ENCODE measurements around the gene FAR2. TPM values are rescaled to one million over a fixed set of nuclear protein-coding genes. Genes with fewer than 3 reads are reported as not detected.

The FAR2 gene
- total RNA-seq, 2 donors from 2014 or later = 1.0 TPM; not detected in 1

DNA sequence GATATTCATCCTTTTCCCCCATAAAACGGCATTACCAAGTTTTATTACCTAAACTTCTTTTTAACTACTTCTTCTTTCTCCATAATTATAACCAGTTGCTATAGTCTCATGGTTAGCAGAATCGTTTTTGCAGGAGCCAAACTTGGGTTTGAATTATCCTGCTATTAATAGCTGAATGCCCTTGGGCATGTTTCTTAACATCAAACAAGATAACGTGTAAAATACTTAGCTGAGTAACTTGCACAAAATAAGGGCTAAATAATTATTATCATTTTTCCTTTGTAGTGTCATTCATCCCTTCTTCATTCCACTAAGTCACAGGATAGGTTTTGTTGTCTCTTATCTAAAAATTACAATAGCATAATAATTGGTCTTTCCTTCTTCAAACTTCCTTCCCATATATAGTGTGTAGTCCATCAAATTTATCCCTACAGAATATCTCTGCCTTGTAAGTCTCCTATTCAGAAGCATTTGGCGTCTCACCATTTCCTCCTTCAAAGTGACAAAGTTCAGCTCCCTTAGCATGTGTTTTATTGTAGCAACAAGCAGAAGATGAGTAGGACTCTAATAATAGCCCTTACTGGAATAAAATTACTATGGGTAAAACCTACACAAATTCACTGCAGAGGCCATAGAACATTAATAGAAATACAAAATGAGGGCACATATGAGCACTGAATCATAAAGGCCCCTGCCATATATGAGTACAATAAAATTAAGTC is 63.8 kb downstream of the FAR2 start:
- WGBS, 2 donors = 36 to 41% methylated on average over 4 of the region's 4 CpGs
- H3K36me3 ChIP-seq (replicated peaks in 1 of 2; ENCODE audit: insufficient read depth in 1 of 2, low read depth in 2 of 2) = no peaks in the 10 kb centered on the region
- no peak overlapping the region for H3K4me3 ChIP-seq
- H3K9me3 ChIP-seq = no peaks in the 10 kb centered on the region
- intact Hi-C loops (cut with DNase I) = no loop called here
- no peak for DNase-seq
- no peak for TF ChIP-seq POLR2A (IDR thresholded peaks at IDR 0.05)
- TF ChIP-seq, protein P1, sequence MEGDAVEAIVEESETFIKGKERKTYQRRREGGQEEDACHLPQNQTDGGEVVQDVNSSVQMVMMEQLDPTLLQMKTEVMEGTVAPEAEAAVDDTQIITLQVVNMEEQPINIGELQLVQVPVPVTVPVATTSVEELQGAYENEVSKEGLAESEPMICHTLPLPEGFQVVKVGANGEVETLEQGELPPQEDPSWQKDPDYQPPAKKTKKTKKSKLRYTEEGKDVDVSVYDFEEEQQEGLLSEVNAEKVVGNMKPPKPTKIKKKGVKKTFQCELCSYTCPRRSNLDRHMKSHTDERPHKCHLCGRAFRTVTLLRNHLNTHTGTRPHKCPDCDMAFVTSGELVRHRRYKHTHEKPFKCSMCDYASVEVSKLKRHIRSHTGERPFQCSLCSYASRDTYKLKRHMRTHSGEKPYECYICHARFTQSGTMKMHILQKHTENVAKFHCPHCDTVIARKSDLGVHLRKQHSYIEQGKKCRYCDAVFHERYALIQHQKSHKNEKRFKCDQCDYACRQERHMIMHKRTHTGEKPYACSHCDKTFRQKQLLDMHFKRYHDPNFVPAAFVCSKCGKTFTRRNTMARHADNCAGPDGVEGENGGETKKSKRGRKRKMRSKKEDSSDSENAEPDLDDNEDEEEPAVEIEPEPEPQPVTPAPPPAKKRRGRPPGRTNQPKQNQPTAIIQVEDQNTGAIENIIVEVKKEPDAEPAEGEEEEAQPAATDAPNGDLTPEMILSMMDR (IDR thresholded peaks at IDR 0.05) = no peak
- no peaks in the 10 kb centered on the region for H3K27me3 ChIP-seq
- no peak for ATAC-seq
- no peak overlapping the region for H3K27ac ChIP-seq
- no peaks in the 10 kb centered on the region for H3K4me1 ChIP-seq

DNA sequence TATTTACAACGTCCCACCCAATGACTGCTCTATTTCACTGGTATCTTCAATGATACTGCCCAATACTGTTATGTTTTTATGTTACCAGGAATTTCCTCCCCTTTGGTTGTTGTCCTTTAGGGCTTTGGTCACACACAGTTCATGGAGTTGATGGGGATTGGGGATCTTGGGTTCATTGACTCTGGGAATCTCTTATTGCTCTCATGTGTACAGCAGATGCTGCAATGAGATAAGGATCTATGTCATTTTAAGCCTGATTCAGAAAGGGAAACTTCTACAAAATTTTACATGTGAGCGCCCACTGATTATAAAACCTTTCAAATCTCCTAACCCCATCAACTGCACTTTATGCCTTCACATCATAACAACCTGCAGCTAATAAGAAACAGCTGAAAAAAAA is 67.2 kb downstream of the FAR2 start:
- DNase-seq (no peak), ATAC-seq (no peak)
- intact Hi-C loops (cut with DNase I) = no loop called here
- Histone ChIP-seq H3K4me1 (no peaks in the 10 kb centered on the region), H3K36me3 (replicated peaks in 1 of 2; ENCODE audit: insufficient read depth in 1 of 2, low read depth in 2 of 2) (no peaks in the 10 kb centered on the region), H3K27ac (no peak overlapping the region), H3K27me3 (no peaks in the 10 kb centered on the region), H3K9me3 (no peaks in the 10 kb centered on the region), H3K4me3 (no peak overlapping the region)
- WGBS, 2 donors = 62% methylated on average over 2 of the region's 2 CpGs
- TF ChIP-seq, protein P1 (IDR thresholded peaks at IDR 0.05) = no peak
- no peak for TF ChIP-seq POLR2A (IDR thresholded peaks at IDR 0.05)

DNA sequence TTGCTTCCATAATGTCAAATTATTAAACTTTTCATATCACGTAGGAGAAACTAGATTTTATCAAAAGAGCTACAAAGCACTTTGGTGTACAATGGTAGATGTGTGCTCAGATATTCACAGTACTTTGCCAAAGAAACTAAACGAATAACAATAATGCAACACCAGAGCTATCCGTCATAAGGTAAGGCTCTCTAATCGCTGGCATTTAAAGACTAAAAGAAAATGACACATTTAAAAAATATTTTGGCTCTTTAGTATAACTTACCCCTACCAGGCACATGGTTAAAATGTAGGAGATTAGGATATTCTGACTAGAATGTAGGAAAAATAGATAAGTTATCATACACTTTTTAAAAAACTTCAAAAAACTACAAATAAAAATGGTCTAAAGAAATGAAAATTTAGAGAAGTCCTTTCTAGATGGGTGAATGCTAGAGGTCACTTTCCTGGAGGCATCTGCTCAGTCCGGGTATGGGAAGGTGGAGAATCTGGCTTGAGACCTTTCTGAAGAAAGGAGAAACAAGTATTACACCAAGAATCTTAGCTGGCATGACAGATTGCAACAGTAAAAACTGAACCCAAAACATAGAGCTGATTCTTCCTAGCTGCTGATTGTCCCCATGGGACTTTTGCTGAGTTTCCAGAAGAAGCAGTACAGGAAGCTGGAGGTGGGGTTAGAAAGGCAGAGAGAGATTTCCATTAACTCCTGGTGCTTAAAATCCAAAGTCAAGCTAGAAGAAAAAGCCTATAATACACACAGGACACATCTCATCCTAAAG is 67.9 kb downstream of the FAR2 start:
- H3K9me3 ChIP-seq = no peaks in the 10 kb centered on the region
- 56 to 60% methylated on average over 5 of the region's 5 CpGs for WGBS, 2 donors

DNA sequence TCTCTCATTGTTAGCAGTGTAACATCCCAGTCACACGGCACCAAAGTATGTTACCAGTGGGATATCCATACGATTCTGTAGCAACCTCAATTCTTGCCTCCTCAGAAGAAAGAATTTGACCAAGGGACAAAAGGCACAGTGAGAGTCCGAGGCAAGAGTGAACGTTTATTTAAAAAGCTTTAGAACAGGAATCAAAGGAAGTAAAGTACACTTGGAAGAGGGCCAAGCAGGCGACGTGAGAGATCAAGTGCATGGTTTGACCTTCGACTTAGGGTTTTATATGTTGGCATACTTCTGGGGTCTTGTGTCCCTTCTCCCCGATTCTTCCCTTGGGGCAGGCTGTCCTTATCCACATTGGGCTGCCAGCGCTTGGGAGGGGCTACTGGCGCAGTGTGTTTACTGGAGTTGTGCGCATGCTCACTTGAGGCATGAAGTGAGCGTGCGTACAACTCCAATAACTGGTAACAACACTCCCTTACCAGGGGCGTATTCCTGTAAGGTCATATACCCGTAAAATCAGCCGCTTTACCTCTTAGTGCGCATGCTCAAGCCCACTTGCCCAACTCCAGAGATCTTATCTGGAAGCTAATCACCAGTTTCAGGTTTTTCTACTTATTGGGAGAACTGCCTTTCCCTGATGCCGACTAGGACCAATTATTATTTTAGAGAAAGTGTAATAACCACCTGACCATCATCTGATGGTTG is 71.7 kb downstream of the FAR2 start:
- TF ChIP-seq POLR2A (IDR thresholded peaks at IDR 0.05) = no peak
- H3K4me3 ChIP-seq = no peak overlapping the region
- WGBS, 2 donors = 73 to 81% methylated on average over 18 of the region's 18 CpGs
- DNase-seq = no peak
- H3K27me3 ChIP-seq = no peaks in the 10 kb centered on the region
- no peaks in the 10 kb centered on the region for H3K9me3 ChIP-seq
- H3K27ac ChIP-seq = no peak overlapping the region
- H3K4me1 ChIP-seq = no peaks in the 10 kb centered on the region
- intact Hi-C loops (cut with DNase I) = no loop called here
- ATAC-seq = no peak
- no peaks in the 10 kb centered on the region for H3K36me3 ChIP-seq (replicated peaks in 1 of 2; ENCODE audit: insufficient read depth in 1 of 2, low read depth in 2 of 2)

More for the DNA sequence above, 67.9 kb downstream of the FAR2 start:
- no peak for ATAC-seq
- Histone ChIP-seq H3K4me1 (no peaks in the 10 kb centered on the region), H3K36me3 (replicated peaks in 1 of 2; ENCODE audit: insufficient read depth in 1 of 2, low read depth in 2 of 2) (no peaks in the 10 kb centered on the region), H3K27ac (no peak overlapping the region), H3K4me3 (no peak overlapping the region), H3K27me3 (no peaks in the 10 kb centered on the region)
- DNase-seq = no peak
- intact Hi-C loops (cut with DNase I) = no loop called here
- TF ChIP-seq POLR2A (IDR thresholded peaks at IDR 0.05) = no peak
- TF ChIP-seq, protein P1 (IDR thresholded peaks at IDR 0.05) = no peak

DNA sequence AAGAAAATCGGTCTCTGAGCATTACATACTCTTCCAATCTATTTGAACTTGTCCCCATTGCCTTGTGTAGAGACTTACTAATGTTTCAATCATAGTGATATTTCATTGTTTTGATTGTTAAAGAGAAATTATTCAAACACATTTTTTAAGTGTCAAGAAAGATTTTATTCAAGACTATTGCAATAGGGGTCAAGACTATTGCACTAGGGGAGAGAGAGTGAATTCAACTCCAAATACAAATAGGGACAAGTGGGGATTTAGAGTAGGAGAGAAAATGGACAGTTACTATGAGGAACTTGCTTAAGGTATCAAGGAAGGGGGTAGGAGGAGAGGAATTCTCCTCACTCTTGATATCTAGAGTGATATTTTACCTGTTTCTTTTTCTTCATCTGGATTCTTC is 73.1 kb downstream of the FAR2 start:
- no peaks in the 10 kb centered on the region for H3K27me3 ChIP-seq
- H3K9me3 ChIP-seq = no peaks in the 10 kb centered on the region
- ATAC-seq (no peak), DNase-seq (no peak)
- H3K4me1 ChIP-seq = no peaks in the 10 kb centered on the region
- TF ChIP-seq POLR2A (IDR thresholded peaks at IDR 0.05) = no peak
- TF ChIP-seq, protein P1 (IDR thresholded peaks at IDR 0.05) = no peak
- no peaks in the 10 kb centered on the region for H3K36me3 ChIP-seq (replicated peaks in 1 of 2; ENCODE audit: insufficient read depth in 1 of 2, low read depth in 2 of 2)
- H3K27ac ChIP-seq = no peak overlapping the region
- WGBS, 2 donors = 46 to 56% methylated on average over 1 of the region's 1 CpG
- intact Hi-C loops (cut with DNase I) = no loop called here
- H3K4me3 ChIP-seq = no peak overlapping the region
